Ovary (tissue), 9 donors: Measurements from ENCODE around the gene DPYSL3. TPM values are rescaled to one million over a fixed set of nuclear protein-coding genes. Genes with fewer than 3 reads are reported as not detected.

Source experiments
- DNase-seq, 5 donors: peaks; one replicate each; pipeline ENCODE4 v3.0.0-alpha.2; 2019 to 2020
- H3K27ac ChIP-seq, 2 donors: fragments of 200-600 bp; one replicate each; pipeline versions ENCODE4 v1.5.1 to v1.8.0; 2019 to 2022
- H3K27me3 ChIP-seq: fragments of 200-600 bp; one replicate; pipeline ENCODE4 v1.8.0; 2022
- H3K36me3 ChIP-seq: fragments of 200-600 bp; sonication (generic); one replicate; pipeline ENCODE4 v1.5.1; 2019
- H3K4me1 ChIP-seq: one replicate; pipeline ENCODE4 v1.8.1; 2013; ENCODE audit warnings: mild to moderate bottlenecking, moderate library complexity; ENCODE audit not compliant: insufficient read depth
- H3K4me3 ChIP-seq: fragments of 200-600 bp; sonication (generic); one replicate; pipeline ENCODE4 v1.5.1; 2017
- H3K9me3 ChIP-seq, 2 donors: fragments of 200-600 bp in 1 of 2; sonication (generic) in 1 of 2; one replicate each; pipeline versions ENCODE4 v1.5.1 to v1.8.1; 2013 to 2019; ENCODE audit warnings: mild to moderate bottlenecking in 1 of 2, moderate library complexity in 1 of 2
- CTCF ChIP-seq, 3 donors: fragments of 450-650 bp in 2 of 3; fragments of 200-600 bp in 1 of 3; IDR thresholded peaks; one replicate each; pipeline versions ENCODE4 v1.5.1 to v1.8.0; 2016 to 2022; ENCODE audit warnings: antibody characterized with exemption in 3 of 3, mild to moderate bottlenecking in 1 of 3
- EP300 ChIP-seq: sonication (generic); formaldehyde crosslinking; IDR thresholded peaks from one replicate; pipeline ENCODE4 v1.6.1; 2017; ENCODE audit warnings: antibody characterized with exemption
- POLR2A ChIP-seq: fragments of 450-650 bp; IDR thresholded peaks from one replicate; pipeline ENCODE4 v1.6.1; 2017; ENCODE audit warnings: antibody characterized with exemption, mild to moderate bottlenecking, moderate library complexity
- WGBS, 3 donors: extraction: QIAGEN DNeasy Blood & Tissue Kit in 1 of 3; methylation state at CpG; one replicate each; pipeline versions ENCODE4 v1.1.5 to v1.1.7; 2013 to 2017; 5-methylcytosine and 5-hydroxymethylcytosine counted together
- intact Hi-C, 4 donors: fragments of 100-400 bp; cut with DNase I; formaldehyde crosslinking; loops; one replicate each; pipeline versions ENCODE4 v1.11.0 to v1.15.1; 2022 to 2023
- polyA plus RNA-seq, 2 donors: library from polyadenylated mRNA; stranded (reverse); fragments of 200-250 nt in 1 of 2; fragments of 350-450 nt in 1 of 2; fragmentation: Illumina TruSeq in 1 of 2; extraction: RNeasy Lipid Tissue Mini Kit (QIAGEN cat#74804) in 1 of 2; gene quantifications; one replicate each; pipeline ENCODE4 v1.2.3, GENCODE V29; 2013 to 2014
- total RNA-seq, 7 donors: library from RNA; depleted of rRNA in 2 of 7; stranded (reverse); fragments of >200 nt in 2 of 7; fragmentation: NEBNext Ultra II Directional in 3 of 7; extraction: Animal tissue kit (Norgen Biotek cat#: 25700) in 3 of 7; gene quantifications; one replicate each; pipeline versions ENCODE4 v1.1.0 to v1.2.4, GENCODE V29; 2016 to 2023
- donor health status: DM: no; HTN: no; CAD: no; lungs with moderate emphysema.
- donor health status: DM: no; HTN: no; CAD: no.
- donor health status: Bipolar disorder and iron deficiency.
- donor health status: DM: yes; HTN: yes; CAD: no.
- donor health status: DM: no; HTN: no; CAD: no.
- donor health status: DM: yes; HTN: yes; CAD: no.

The DPYSL3 gene
- total and polyA plus RNA-seq, 9 donors = 77.9 to 606 (median 158) TPM

DNA sequence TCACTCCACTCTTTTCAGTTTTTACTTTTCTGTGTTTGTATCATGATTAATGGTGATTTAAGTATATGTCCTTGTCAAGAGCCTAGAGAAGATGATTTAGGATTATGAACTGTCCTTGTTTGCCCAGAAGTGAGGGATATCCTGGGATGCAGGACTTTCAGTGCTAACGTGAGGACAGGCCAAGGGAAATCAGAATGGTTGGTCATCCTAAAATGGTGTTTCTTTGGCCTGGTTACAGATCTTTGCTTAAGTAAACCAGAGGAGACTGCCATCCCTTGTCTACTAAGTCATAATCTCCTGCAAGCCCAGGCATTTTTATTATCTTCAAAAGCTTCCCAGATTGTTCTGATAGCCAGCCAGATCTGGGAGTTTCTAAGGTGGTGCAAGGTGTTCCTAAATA lies 22.3 kb upstream of the DPYSL3 start:
- H3K27ac ChIP-seq = no peak overlapping the region
- no peak overlapping the region for H3K4me3 ChIP-seq
- no peak for DNase-seq
- H3K9me3 ChIP-seq = no peaks in the 10 kb centered on the region
- no peaks in the 10 kb centered on the region for H3K36me3 ChIP-seq
- no peak for TF ChIP-seq POLR2A
- TF ChIP-seq CTCF (IDR thresholded peaks at IDR 0.05) = no peak
- TF ChIP-seq EP300 = no peak
- peaks cover 4% of the 10 kb centered on the region for H3K4me1 ChIP-seq
- no peaks in the 10 kb centered on the region for H3K27me3 ChIP-seq
- intact Hi-C loops = no loop called here
- WGBS, 3 donors = 17 to 35% (median 34%) methylated on average over 1 of the region's 1 CpG

DNA sequence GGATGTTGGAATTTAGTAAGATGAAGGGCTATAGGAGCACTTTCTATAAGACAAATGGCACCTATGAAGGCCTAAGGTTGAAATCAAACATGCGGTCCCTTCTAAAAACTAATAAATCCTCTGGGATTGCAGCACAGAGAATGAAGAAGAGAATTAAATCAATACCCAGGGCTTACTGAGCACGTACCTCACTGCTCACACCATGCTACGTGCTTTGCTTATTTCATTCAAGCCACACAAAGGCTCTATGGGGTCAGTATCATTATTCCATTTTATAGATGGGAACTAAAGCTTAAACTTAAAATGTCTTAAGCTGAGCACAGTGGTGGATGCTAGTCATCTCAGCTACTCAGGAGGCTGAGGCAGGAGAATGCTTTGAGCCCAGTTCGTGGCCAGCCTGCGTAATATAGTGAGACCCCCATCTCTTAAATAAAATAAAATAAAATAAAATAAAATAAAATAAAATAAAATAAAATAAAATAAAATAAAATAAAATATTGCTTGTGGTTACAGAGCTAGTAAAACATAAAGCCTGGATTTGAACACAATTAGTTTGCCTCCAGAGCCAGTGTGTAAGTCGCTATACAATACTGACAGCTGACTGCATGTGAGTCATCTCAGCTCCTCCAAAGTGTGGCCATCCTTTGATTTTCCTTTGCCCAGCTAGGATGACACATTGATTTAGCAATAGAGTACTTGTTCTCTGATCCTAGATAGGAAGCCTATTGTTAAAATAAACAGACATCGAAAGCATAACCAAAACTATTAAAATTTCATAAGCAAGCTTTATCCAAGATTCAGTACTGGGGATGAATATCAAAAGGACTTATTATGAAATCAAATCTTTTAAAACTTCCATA lies 20.9 kb upstream of the DPYSL3 start:
- TF ChIP-seq POLR2A (no peak), CTCF (IDR thresholded peaks at IDR 0.05) (no peak), EP300 (no peak)
- 74 to 78% (median 75%) methylated on average over 7 of the region's 7 CpGs for WGBS, 3 donors

GRCh38 chr5:147523069-147523468 lies 13.2 kb upstream of the DPYSL3 start:
- intact Hi-C loops = no loop called here
- Histone ChIP-seq H3K27ac (no peak overlapping the region), H3K4me1 (no peaks in the 10 kb centered on the region), H3K4me3 (no peak overlapping the region), H3K36me3 (no peaks in the 10 kb centered on the region), H3K9me3 (no peaks in the 10 kb centered on the region), H3K27me3 (no peaks in the 10 kb centered on the region)
- TF ChIP-seq POLR2A (no peak), EP300 (no peak), CTCF (IDR thresholded peaks at IDR 0.05) (no peak)
- WGBS, 3 donors = 24 to 55% (median 34%) methylated on average over 4 of the region's 4 CpGs
- no peak for DNase-seq

More for the DNA sequence above, 20.9 kb upstream of the DPYSL3 start:
- peaks cover 4% of the 10 kb centered on the region for H3K4me1 ChIP-seq
- H3K27ac ChIP-seq = no peak overlapping the region
- H3K36me3 ChIP-seq = no peaks in the 10 kb centered on the region
- intact Hi-C loops = no loop called here
- no peaks in the 10 kb centered on the region for H3K9me3 ChIP-seq
- H3K4me3 ChIP-seq = no peak overlapping the region
- DNase-seq = no peak
- no peaks in the 10 kb centered on the region for H3K27me3 ChIP-seq

- TF ChIP-seq CTCF (IDR thresholded peaks at IDR 0.05) (no peak), EP300 (no peak), POLR2A (no peak)
- intact Hi-C loops = no loop called here
- WGBS, 3 donors = 67 to 77% (median 74%) methylated on average over 3 of the region's 3 CpGs
- Histone ChIP-seq H3K4me1 (no peaks in the 10 kb centered on the region), H3K27ac (no peak overlapping the region), H3K4me3 (no peak overlapping the region), H3K36me3 (no peaks in the 10 kb centered on the region), H3K9me3 (no peaks in the 10 kb centered on the region), H3K27me3 (no peaks in the 10 kb centered on the region)
- DNase-seq = no peak
These were observed 12.6 kb upstream of the DPYSL3 start for GRCh38 chr5:147522435-147522834.
